HepG2 (cell line): ENCODE measurements around the gene NAMPT. TPM values are rescaled to one million over a fixed set of nuclear protein-coding genes. Genes with fewer than 3 reads are reported as not detected.
A peak's percentile ranks its signal among the peaks of the same experiment; 100 is the strongest.

ENCODE experiments used
- CHD4 ChIP-seq: fragments of 200-600 bp; sonication (generic); IDR thresholded peaks from 2 replicates; pipeline ENCODE4 v1.7.0; 2017; ENCODE audit warnings: mild to moderate bottlenecking, low read length, borderline replicate concordance
- HDAC2 ChIP-seq: sonication (generic); formaldehyde crosslinking; IDR thresholded peaks from 2 replicates; pipeline ENCODE4 v1.4.0; 2020; ENCODE audit warnings: missing genetic modification reagents
- NR2F1 ChIP-seq, 2 experiments: fragments of 450-650 bp in 1 of 2; formaldehyde crosslinking in 1 of 2; IDR thresholded peaks; 2 replicates each; pipeline versions ENCODE4 v1.5.0 to v1.6.1; 2016 to 2020; ENCODE audit warnings: mild to moderate bottlenecking in 1 of 2, missing compliant biosample characterization in 1 of 2, missing genetic modification reagents in 1 of 2, moderate library complexity in 1 of 2
- RFXANK ChIP-seq: IDR thresholded peaks from 2 replicates; pipeline ENCODE4 v1.6.1; 2016
- RXRA ChIP-seq: sonication (generic); formaldehyde crosslinking; IDR thresholded peaks from 2 replicates; pipeline ENCODE4 v1.5.1; 2020; ENCODE audit warnings: missing genetic modification reagents
- SIN3A ChIP-seq: IDR thresholded peaks from 2 replicates; pipeline ENCODE4 v1.6.1; 2011; ENCODE audit warnings: low read depth, mild to moderate bottlenecking, control low read depth, low read length, borderline replicate concordance
- SNAPC2 ChIP-seq: sonication (generic); formaldehyde crosslinking; IDR thresholded peaks from 2 replicates; pipeline ENCODE4 v1.8.1; 2022; ENCODE audit warnings: mild to moderate bottlenecking, missing genetic modification reagents
- TBX3 ChIP-seq: fragments of 450-650 bp; IDR thresholded peaks from 2 replicates; pipeline ENCODE4 v1.6.1; 2017; ENCODE audit warnings: antibody characterized with exemption, mild to moderate bottlenecking, inconsistent platforms, borderline replicate concordance
- ZBTB7A ChIP-seq: sonication (generic); formaldehyde crosslinking; IDR thresholded peaks from 2 replicates; pipeline ENCODE4 v1.8.0; 2022; ENCODE audit warnings: mild to moderate bottlenecking, missing genetic modification reagents
- ZFP1 ChIP-seq: IDR thresholded peaks from 2 replicates; pipeline ENCODE4 v1.6.1; 2016
- ZNF430 ChIP-seq: sonication (generic); formaldehyde crosslinking; IDR thresholded peaks from 2 replicates; pipeline ENCODE4 v1.9.0; 2021; ENCODE audit warnings: mild to moderate bottlenecking, missing genetic modification reagents
- ZNF7 ChIP-seq: IDR thresholded peaks from 2 replicates; pipeline ENCODE4 v1.6.1; 2016; ENCODE audit warnings: missing biosample characterization, missing genetic modification reagents
- ZNF878 ChIP-seq: sonication (generic); formaldehyde crosslinking; IDR thresholded peaks from 2 replicates; pipeline ENCODE4 v1.8.1; 2023; ENCODE audit warnings: mild to moderate bottlenecking, missing genetic modification reagents, moderate library complexity
- polyA plus RNA-seq, 8 experiments: library from polyadenylated mRNA; depleted of rRNA in 3 of 8; stranded (reverse) in 7 of 8; unstranded in 1 of 8; fragments of >200 nt; fragmentation: Illumina TruSeq in 4 of 8; extraction: Trizol in 4 of 8; gene quantifications; 2 replicates each; pipeline versions ENCODE4 v1.2.1 to v1.2.3, GENCODE V29; 2011 to 2016; ENCODE audit warnings: low read depth in 4 of 8, missing spikeins in 1 of 8, mixed read lengths in 1 of 8; ENCODE audit not compliant: insufficient read depth in 1 of 8
- total RNA-seq, 5 experiments: library from RNA; depleted of rRNA; stranded (reverse); fragments of >200 nt; fragmentation: Illumina TruSeq; extraction: Trizol; gene quantifications; 2 replicates each; pipeline ENCODE4 v1.2.3, GENCODE V29; 2016; ENCODE audit warnings: low read depth in 1 of 5
- TF ChIP-seq, protein P1 (sequence below): sonication (generic); formaldehyde crosslinking; IDR thresholded peaks from 2 replicates; pipeline ENCODE4 v1.5.0; 2020; ENCODE audit warnings: mild to moderate bottlenecking, missing genetic modification reagents, borderline replicate concordance
- TF ChIP-seq, protein P2 (sequence below): sonication (generic); formaldehyde crosslinking; IDR thresholded peaks from 2 replicates; pipeline ENCODE4 v1.8.0; 2022; ENCODE audit warnings: missing genetic modification reagents, low read depth, mild to moderate bottlenecking, borderline replicate concordance
- TF ChIP-seq, protein P3 (sequence below): sonication (generic); formaldehyde crosslinking; IDR thresholded peaks from 2 replicates; pipeline ENCODE4 v1.4.0; 2020; ENCODE audit warnings: missing genetic modification reagents
- TF ChIP-seq, protein P4 (sequence below): sonication (generic); formaldehyde crosslinking; IDR thresholded peaks from 2 replicates; pipeline ENCODE4 v1.8.1; 2023; ENCODE audit warnings: mild to moderate bottlenecking, inconsistent platforms, moderate library complexity, missing genetic modification reagents, borderline replicate concordance

NAMPT gene
- total and polyA plus RNA-seq, 2 of the 13 experiments (the other 11 are each of a cell fraction or from before 2014, with no cell fraction given) = 15.8 to 67.7 TPM

DNA sequence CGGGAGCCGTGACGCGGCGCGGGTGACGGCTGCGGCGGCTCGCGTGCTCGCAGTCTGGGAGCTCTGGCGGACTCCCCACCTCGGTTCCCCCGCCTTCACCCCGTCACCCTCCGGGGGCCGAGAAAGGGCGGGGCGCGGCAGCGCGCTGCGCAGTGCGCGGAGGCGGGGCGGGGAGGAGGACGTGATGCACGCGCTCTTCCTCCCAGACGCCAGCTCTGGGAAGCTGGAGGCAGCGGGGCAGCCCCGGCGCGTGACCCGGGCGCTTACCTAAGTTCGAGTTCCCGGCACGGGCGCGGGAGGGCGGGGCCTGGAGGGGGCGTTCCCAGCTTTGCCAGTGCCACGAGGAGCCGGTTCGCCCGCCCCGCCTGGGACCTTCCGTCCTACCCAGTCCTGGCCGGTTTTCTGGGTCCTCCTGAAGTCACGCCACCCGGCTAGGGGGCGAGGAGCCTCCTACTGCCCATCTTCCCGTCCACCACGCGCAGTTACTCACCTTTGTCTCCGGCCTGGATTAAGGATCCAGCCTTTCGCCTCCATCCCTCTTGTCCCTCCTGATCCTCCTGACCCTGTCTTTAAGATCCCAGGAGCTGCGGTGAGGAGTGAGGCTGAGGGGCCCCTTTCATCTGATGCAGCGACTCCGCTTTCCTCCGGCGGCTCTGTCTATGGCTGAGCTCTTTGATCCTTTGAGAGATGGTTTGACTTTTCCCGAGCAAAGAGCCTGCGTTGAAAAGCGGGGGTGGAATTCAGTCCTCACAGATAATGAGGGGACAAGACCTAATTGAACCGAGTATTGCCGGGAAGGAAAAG, 470 bp upstream of the NAMPT start (continued):
- TF ChIP-seq, protein P1, sequence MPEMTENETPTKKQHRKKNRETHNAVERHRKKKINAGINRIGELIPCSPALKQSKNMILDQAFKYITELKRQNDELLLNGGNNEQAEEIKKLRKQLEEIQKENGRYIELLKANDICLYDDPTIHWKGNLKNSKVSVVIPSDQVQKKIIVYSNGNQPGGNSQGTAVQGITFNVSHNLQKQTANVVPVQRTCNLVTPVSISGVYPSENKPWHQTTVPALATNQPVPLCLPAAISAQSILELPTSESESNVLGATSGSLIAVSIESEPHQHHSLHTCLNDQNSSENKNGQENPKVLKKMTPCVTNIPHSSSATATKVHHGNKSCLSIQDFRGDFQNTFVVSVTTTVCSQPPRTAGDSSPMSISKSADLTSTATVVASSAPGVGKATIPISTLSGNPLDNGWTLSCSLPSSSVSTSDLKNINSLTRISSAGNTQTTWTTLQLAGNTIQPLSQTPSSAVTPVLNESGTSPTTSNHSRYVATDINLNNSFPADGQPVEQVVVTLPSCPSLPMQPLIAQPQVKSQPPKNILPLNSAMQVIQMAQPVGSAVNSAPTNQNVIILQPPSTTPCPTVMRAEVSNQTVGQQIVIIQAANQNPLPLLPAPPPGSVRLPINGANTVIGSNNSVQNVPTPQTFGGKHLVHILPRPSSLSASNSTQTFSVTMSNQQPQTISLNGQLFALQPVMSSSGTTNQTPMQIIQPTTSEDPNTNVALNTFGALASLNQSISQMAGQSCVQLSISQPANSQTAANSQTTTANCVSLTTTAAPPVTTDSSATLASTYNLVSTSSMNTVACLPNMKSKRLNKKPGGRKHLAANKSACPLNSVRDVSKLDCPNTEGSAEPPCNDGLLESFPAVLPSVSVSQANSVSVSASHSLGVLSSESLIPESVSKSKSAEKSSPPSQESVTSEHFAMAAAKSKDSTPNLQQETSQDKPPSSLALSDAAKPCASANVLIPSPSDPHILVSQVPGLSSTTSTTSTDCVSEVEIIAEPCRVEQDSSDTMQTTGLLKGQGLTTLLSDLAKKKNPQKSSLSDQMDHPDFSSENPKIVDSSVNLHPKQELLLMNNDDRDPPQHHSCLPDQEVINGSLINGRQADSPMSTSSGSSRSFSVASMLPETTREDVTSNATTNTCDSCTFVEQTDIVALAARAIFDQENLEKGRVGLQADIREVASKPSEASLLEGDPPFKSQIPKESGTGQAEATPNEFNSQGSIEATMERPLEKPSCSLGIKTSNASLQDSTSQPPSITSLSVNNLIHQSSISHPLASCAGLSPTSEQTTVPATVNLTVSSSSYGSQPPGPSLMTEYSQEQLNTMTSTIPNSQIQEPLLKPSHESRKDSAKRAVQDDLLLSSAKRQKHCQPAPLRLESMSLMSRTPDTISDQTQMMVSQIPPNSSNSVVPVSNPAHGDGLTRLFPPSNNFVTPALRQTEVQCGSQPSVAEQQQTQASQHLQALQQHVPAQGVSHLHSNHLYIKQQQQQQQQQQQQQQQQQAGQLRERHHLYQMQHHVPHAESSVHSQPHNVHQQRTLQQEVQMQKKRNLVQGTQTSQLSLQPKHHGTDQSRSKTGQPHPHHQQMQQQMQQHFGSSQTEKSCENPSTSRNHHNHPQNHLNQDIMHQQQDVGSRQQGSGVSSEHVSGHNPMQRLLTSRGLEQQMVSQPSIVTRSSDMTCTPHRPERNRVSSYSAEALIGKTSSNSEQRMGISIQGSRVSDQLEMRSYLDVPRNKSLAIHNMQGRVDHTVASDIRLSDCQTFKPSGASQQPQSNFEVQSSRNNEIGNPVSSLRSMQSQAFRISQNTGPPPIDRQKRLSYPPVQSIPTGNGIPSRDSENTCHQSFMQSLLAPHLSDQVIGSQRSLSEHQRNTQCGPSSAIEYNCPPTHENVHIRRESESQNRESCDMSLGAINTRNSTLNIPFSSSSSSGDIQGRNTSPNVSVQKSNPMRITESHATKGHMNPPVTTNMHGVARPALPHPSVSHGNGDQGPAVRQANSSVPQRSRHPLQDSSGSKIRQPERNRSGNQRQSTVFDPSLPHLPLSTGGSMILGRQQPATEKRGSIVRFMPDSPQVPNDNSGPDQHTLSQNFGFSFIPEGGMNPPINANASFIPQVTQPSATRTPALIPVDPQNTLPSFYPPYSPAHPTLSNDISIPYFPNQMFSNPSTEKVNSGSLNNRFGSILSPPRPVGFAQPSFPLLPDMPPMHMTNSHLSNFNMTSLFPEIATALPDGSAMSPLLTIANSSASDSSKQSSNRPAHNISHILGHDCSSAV = 0 out of 2 replicates have a peak, but pooled peaks have one; percentile 39
- no peak for TF ChIP-seq CHD4
- TF ChIP-seq, protein P2, sequence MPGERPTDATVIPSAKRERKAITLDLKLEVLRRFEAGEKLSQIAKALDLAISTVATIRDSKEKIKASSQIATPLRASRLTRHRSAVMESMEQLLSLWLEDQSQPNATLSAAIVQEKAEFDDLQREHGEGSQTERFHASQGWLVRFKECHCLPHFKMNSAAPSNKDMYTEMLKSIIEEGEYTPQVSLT = no peak
- TF ChIP-seq ZFP1 (CRISPR knock-in tag) = no peak
- TF ChIP-seq RXRA = peak; percentile 77; the same call in 1 of the 2 replicates
- 0 out of 2 replicates have a peak, but pooled peaks have one; percentile 30 for TF ChIP-seq SIN3A
- peak; percentile 84; the same call in 1 of the 2 replicates for TF ChIP-seq ZNF430
- TF ChIP-seq ZBTB7A (CRISPR knock-in tag) = no peak
- TF ChIP-seq, protein P3, sequence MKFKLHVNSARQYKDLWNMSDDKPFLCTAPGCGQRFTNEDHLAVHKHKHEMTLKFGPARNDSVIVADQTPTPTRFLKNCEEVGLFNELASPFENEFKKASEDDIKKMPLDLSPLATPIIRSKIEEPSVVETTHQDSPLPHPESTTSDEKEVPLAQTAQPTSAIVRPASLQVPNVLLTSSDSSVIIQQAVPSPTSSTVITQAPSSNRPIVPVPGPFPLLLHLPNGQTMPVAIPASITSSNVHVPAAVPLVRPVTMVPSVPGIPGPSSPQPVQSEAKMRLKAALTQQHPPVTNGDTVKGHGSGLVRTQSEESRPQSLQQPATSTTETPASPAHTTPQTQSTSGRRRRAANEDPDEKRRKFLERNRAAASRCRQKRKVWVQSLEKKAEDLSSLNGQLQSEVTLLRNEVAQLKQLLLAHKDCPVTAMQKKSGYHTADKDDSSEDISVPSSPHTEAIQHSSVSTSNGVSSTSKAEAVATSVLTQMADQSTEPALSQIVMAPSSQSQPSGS (CRISPR knock-in tag) = peak; percentile 24; the same call in 1 of the 2 replicates
- no peak for TF ChIP-seq ZNF7
- TF ChIP-seq RFXANK (CRISPR knock-in tag) = no peak
- peak; percentile 89; the same call in 1 of the 2 replicates for TF ChIP-seq ZNF878
- TF ChIP-seq SNAPC2 = no peak
- no peak for TF ChIP-seq NR2F1 (CRISPR knock-in tag; IDR thresholded peaks at IDR 0.05)
- peak; percentile 52 for TF ChIP-seq HDAC2 (CRISPR knock-in tag)
- peak; percentile 56; the same call in 1 of the 2 replicates for TF ChIP-seq TBX3
- TF ChIP-seq, protein P4, sequence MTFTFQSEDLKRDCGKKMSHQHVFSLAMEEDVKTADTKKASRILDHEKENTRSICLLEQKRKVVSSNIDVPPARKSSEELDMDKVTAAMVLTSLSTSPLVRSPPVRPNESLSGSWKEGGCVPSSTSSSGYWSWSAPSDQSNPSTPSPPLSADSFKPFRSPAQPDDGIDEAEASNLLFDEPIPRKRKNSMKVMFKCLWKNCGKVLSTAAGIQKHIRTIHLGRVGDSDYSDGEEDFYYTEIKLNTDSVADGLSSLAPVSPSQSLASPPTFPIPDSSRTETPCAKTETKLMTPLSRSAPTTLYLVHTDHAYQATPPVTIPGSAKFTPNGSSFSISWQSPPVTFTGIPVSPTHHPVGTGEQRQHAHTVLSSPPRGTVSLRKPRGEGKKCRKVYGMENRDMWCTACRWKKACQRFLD (CRISPR knock-in tag) = peak; percentile 65; the same call in 1 of the 2 replicates
